Measurements from ENCODE around the gene CARMIL1.

CARMIL1 gene

GRCh38 chr6:25450469-25451198 lies 171.5 kb downstream of the CARMIL1 start:
- TF ChIP-seq CTCF (IDR thresholded peaks at IDR 0.05; ENCODE audit: control insufficient read depth, extremely low read depth, insufficient read depth), result no peak
- no peak overlapping the region for H3K4me3 ChIP-seq (ENCODE audit: low read depth, low read length)
- no peak for DNase-seq (ENCODE audit: low read depth)

- no peak for TF ChIP-seq CTCF (IDR thresholded peaks at IDR 0.05; ENCODE audit: control insufficient read depth, extremely low read depth, insufficient read depth)
- no peak overlapping the region for H3K4me3 ChIP-seq (ENCODE audit: low read depth, low read length)
- no peak for DNase-seq (ENCODE audit: low read depth)
Observed at GRCh38 chr6:25452031-25452430, 172.9 kb downstream of the CARMIL1 start.

- no peak for TF ChIP-seq CTCF (IDR thresholded peaks at IDR 0.05; ENCODE audit: control insufficient read depth, extremely low read depth, insufficient read depth)
- H3K4me3 ChIP-seq (ENCODE audit: low read depth, low read length), result no peak overlapping the region
- DNase-seq (ENCODE audit: low read depth), result no peak
Observed at GRCh38 chr6:25453288-25453687, 174.1 kb downstream of the CARMIL1 start.

GRCh38 chr6:25454136-25454535 lies 175.0 kb downstream of the CARMIL1 start:
- no peak for DNase-seq (ENCODE audit: low read depth)
- H3K4me3 ChIP-seq (ENCODE audit: low read depth, low read length), result no peak overlapping the region
- no peak for TF ChIP-seq CTCF (IDR thresholded peaks at IDR 0.05; ENCODE audit: control insufficient read depth, extremely low read depth, insufficient read depth)

- TF ChIP-seq CTCF (IDR thresholded peaks at IDR 0.05; ENCODE audit: control insufficient read depth, extremely low read depth, insufficient read depth), result no peak
- no peak for DNase-seq (ENCODE audit: low read depth)
- H3K4me3 ChIP-seq (ENCODE audit: low read depth, low read length), result no peak overlapping the region
Observed at GRCh38 chr6:25456249-25457040, 177.3 kb downstream of the CARMIL1 start.

GRCh38 chr6:25457516-25457915 lies 178.3 kb downstream of the CARMIL1 start:
- H3K4me3 ChIP-seq (ENCODE audit: low read depth, low read length), result no peak overlapping the region
- no peak for DNase-seq (ENCODE audit: low read depth)
- TF ChIP-seq CTCF (IDR thresholded peaks at IDR 0.05; ENCODE audit: control insufficient read depth, extremely low read depth, insufficient read depth), result no peak

Data from LNCaP clone FGC (cell line).